ENCODE measurements around the gene TTN.

GRCh38 chr2:178730049-178730448, 77.2 kb downstream of the TTN start:
- TF ChIP-seq POLR2A (IDR thresholded peaks at IDR 0.05) (no peak), CTCF (IDR thresholded peaks at IDR 0.05) (no peak), EP300 (IDR thresholded peaks at IDR 0.05) (no peak)

All from upper lobe of left lung (tissue), 4 donors.